ENCODE data around the gene SPEG. TPM values are rescaled to one million over a fixed set of nuclear protein-coding genes. Genes with fewer than 3 reads are reported as not detected.

The SPEG gene
- total RNA-seq, 4 donors from 2014 or later = 12.4 to 28.9 (median 17.7) TPM

GRCh38 chr2:219426068-219426443 lies 8.6 kb upstream of the SPEG start:
- DNase-seq (ENCODE audit: low spot score) = no peak
- no peak for ATAC-seq (ENCODE audit: low FRiP score)
- TF ChIP-seq CTCF (IDR thresholded peaks at IDR 0.05) = no peak

- TF ChIP-seq CTCF (IDR thresholded peaks at IDR 0.05) = no peak
- DNase-seq (ENCODE audit: low spot score) (no peak), ATAC-seq (ENCODE audit: low FRiP score) (no peak)
Observed at GRCh38 chr2:219426534-219427136, 8.0 kb upstream of the SPEG start.

- ATAC-seq (ENCODE audit: low FRiP score) (no peak), DNase-seq (ENCODE audit: low spot score) (no peak)
- no peak for TF ChIP-seq CTCF (IDR thresholded peaks at IDR 0.05)
Observed at GRCh38 chr2:219428469-219428868, 6.2 kb upstream of the SPEG start.

- ATAC-seq (ENCODE audit: low FRiP score) (no peak), DNase-seq (ENCODE audit: low spot score) (no peak)
- TF ChIP-seq CTCF (IDR thresholded peaks at IDR 0.05) = no peak
Observed at GRCh38 chr2:219429958-219430606, 4.6 kb upstream of the SPEG start.

- no peak for TF ChIP-seq CTCF (IDR thresholded peaks at IDR 0.05)
- no peak for DNase-seq (ENCODE audit: low spot score)
- ATAC-seq (ENCODE audit: low FRiP score) = no peak
Observed at GRCh38 chr2:219430633-219431615, 3.7 kb upstream of the SPEG start.

- ATAC-seq (ENCODE audit: low FRiP score) (no peak), DNase-seq (ENCODE audit: low spot score) (no peak)
- TF ChIP-seq CTCF (IDR thresholded peaks at IDR 0.05) = no peak
Observed at GRCh38 chr2:219433666-219434467, 776 bp upstream of the SPEG start.
